ENCODE measurements around the gene POLDIP2. TPM values are rescaled to one million over a fixed set of nuclear protein-coding genes. Genes with fewer than 3 reads are reported as not detected.

Gene POLDIP2
- total and polyA plus RNA-seq, 2 of the 13 experiments (the other 11 are each of a cell fraction or from before 2014, with no cell fraction given): 85.9 to 114 TPM

GRCh38 chr17:28357061-28357900, at the start of gene POLDIP2 (continued):
- peak; percentile 93 for TF ChIP-seq SP4 (CRISPR knock-in tag; IDR thresholded peaks at IDR 0.05)
- TF ChIP-seq ZMYM2 (CRISPR knock-in tag; IDR thresholded peaks at IDR 0.05): no peak
- no peak for TF ChIP-seq ZNF75D (CRISPR knock-in tag; IDR thresholded peaks at IDR 0.05; ENCODE audit: borderline replicate concordance)
- TF ChIP-seq ZNF513 (CRISPR knock-in tag; conservative IDR thresholded peaks at IDR 0.05): 0 out of 2 replicates have a peak, but pooled peaks have one; percentile 47
- TF ChIP-seq ATF6 (CRISPR knock-in tag; conservative IDR thresholded peaks at IDR 0.05): peak; percentile 84; the same call in 1 of the 2 replicates
- peak; percentile 70; the same call in 1 of the 2 replicates for TF ChIP-seq THAP9 (CRISPR knock-in tag; IDR thresholded peaks at IDR 0.05; ENCODE audit: borderline replicate concordance)
- TF ChIP-seq GABPB1 (CRISPR knock-in tag; IDR thresholded peaks at IDR 0.05): peak; percentile 98
- TF ChIP-seq BATF2 (CRISPR knock-in tag; IDR thresholded peaks at IDR 0.05): 0 out of 2 replicates have a peak, but pooled peaks have one; percentile 71
- TF ChIP-seq THAP7 (CRISPR knock-in tag; IDR thresholded peaks at IDR 0.05): no peak
- no peak for TF ChIP-seq ZNF605 (CRISPR knock-in tag; IDR thresholded peaks at IDR 0.05)
- TF ChIP-seq RXRA (CRISPR knock-in tag; IDR thresholded peaks at IDR 0.05): peak; percentile 62; the same call in 1 of the 2 replicates
- peak; percentile 37; the same call in 1 of the 2 replicates for TF ChIP-seq CBX5 (CRISPR knock-in tag; IDR thresholded peaks at IDR 0.05; ENCODE audit: borderline replicate concordance)
- TF ChIP-seq ZNF570 (CRISPR knock-in tag; IDR thresholded peaks at IDR 0.05; ENCODE audit: borderline replicate concordance): no peak
- peak; percentile 66; the same call in 1 of the 2 replicates for TF ChIP-seq HNF1B (CRISPR knock-in tag; IDR thresholded peaks at IDR 0.05)
- TF ChIP-seq ZBTB7A (CRISPR knock-in tag; IDR thresholded peaks at IDR 0.05): 0 out of 2 replicates have a peak, but pooled peaks have one; percentile 60
- TF ChIP-seq PPARG (CRISPR knock-in tag; conservative IDR thresholded peaks at IDR 0.05): peak; percentile 50; the same call in 1 of the 2 replicates
- peak; percentile 96; the same call in 1 of the 2 replicates for TF ChIP-seq FOXK1 (CRISPR knock-in tag; IDR thresholded peaks at IDR 0.05; ENCODE audit: borderline replicate concordance, low read depth)
- TF ChIP-seq HMG20B (CRISPR knock-in tag; conservative IDR thresholded peaks at IDR 0.05): no peak
